SH-SY5Y (cell line): ENCODE results near the gene OGFOD2.

Experiments used
- GATA2 ChIP-seq: IDR thresholded peaks from 2 replicates; pipeline ENCODE4 v1.6.1; 2011; ENCODE audit warnings: mild to moderate bottlenecking, low read depth, low read length
- GATA3 ChIP-seq: IDR thresholded peaks from 2 replicates; pipeline ENCODE4 v1.6.1; 2011; ENCODE audit warnings: low read depth, mild to moderate bottlenecking, low read length, moderate library complexity

DNA sequence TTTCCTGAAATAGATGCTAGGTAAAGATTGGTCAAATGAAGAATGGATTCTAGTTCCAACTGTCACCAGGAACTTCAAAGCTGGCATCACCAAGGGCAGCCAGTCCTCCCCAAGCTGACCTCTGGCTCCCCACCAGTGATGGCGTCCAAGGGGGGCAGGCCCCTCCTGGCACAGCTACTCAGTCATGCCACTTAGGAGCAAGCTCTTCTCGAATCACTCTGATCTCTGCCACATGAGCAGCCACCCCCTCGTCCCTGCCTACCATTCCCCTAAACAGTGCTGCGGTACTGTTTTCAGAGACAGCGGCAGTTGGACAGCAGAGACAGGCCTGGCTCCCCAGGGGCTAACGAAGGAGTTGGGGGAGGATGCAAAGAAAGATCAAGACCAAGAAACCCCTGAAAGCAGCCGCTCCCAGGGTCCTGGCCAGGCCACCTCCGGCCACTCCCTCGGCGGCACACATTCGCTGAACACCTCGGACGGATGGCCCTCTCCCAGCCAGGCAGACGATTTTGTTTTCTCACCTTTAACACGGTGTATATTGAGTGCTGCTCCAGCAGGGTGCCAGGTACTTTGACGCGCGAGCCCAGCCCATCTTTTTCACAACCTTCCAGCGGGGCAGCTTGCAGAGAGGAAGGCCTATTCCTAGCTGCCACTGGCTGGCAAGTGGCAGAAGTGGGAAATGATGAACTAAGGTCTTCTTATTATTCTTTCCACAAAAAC is 52.8 kb downstream of the OGFOD2 start:
- TF ChIP-seq GATA2 (no peak), GATA3 (no peak)
